Activated CD4-positive, alpha-beta T cell treated with anti-CD3 and anti-CD28 coated beads, Interleukin-10, Interleukin-2, amounts not matched to agents 100 ng/mL and 50 ng/mL, durations not matched to agents 16 hours and 8 hours (primary cell): ENCODE measurements around the gene MTARC1.

Experiments used
- DNase-seq: peaks from one replicate; pipeline ENCODE4 v3.0.0-alpha.2; 2020

MTARC1 gene

DNA sequence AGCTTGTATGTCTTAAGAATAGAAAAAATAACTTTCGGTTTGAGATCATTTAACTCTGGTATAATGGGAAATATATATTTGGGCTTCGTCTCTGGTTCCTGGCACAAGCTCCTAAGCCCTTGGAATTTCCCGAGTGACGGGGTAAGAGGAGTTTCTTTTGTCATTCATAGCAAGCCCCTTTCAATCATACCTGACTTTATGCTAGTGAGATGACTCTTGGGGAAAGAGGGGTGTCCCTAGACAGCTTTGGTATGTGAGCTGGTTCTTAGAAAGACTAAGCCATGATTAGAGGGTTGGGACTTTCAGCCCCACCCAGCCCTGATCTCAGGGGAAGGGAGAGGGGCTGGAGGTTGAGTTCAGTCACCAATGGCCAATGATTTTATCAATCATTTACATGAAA lies 13.9 kb upstream of the MTARC1 start:
- DNase-seq, result no peak

DNA sequence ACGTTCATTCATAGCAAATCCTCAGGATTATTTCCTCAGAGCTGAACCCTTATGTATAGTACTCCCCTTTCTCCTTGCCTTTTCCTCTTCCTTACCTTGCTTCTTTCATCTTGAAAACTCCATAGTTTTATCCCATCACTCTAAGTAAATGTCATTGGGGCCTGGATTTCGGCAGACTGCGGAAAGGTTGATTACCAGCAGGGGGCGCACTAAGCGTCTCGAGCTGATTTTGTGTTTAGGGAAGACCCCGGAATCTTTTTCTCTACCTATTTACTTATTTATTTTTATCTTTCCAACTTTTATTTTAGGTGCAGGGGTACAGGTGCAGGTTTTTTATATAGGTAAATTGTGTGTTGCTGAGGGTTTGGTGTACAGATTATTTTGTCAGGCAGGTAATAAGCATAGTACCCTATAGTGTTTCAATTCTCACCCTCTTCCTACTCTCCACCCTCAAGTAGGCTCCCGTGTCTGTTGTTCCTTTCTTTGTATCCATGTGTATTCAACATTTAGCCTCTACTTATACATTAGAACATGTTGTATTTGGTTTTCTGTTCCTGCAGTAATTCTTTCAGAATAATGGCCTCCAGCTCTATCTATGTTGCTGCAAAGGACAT lies 11.4 kb upstream of the MTARC1 start:
- DNase-seq, result peak; percentile 33

DNA sequence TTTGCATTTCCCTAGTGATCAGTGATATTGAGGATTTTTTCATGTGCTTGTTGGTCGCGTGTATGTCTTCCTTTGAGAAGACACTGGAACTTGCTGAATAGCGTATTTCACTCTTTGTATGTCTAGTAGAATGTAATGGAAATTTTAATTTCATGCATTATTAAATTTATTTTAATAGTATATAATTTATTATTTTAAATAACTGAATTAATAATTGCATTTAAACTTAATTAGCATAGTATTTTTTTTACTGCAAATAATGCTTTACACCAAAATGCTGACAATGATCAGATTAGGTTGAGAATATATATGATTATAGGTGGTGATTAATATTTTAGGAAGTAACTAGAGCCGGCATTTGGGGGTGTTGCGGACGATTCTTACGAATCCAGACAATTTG lies 10.5 kb upstream of the MTARC1 start:
- DNase-seq, result no peak

DNA sequence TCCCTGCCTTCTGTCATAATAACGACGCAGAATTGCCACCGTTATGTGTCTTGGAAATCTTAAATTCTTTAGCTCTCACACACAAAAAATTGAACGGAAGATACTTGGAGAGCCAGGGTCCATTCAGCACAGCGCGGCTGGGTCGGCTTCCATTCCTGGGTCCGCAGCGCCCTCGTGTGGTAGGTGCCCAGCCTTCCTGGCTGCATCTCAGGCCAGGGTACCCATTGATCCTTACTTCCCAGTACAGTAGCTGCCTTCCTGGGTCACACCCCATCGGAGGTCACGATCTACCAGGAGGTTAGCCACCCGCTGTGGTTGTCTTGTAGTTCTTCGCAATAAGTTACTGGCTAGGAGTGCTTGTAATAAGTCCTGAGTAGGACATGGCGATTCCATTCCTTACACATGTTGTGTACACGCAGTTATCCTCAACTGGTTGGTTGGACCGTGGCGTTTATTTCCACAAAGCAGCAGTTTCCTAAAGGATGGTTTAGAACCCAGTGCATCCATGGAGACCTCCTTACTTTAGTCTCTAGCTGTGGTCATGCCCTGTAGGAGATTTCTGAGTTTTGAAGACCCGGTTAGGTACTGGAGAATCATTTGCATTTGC lies 9.9 kb upstream of the MTARC1 start:
- DNase-seq, result peak; percentile 70

DNA sequence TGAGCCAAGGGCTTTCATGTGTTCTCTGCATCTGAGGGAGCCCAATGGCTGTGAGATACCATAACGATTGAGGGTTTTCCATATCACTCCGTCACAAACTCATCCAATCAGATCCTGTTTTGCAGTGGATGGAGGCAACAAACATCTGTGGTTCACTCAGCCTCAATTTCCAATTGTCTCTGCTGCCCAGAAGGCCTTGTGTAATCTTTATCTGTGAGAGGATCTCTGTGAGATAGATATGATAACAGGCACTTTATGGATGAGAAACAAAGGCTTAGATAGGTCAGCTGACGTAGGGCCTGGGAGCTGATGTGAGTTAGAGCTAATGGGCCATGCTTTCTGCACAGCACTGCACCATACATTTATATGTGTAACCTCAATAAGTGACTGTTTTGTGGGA lies 3.3 kb upstream of the MTARC1 start:
- DNase-seq, result no peak

DNA sequence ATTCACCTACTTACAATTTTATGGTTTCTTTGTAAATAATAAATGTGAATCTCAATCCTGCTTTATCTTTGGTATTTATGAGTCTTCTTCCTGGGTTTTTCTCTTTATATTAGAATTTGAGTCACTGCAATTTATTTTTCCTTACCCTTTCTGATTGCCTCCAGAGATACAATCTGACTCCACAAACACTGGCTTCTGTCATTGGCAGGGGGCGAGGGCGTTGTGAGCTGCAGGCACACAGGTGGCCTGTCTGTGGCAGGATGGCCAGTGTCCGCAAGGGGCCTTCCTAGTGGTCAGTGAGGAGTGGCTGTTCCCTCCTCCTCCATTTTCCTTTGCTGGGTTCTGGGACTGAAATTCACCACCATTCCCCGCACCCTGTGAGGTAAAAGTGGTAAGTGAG lies 2.0 kb upstream of the MTARC1 start:
- no peak for DNase-seq

DNA sequence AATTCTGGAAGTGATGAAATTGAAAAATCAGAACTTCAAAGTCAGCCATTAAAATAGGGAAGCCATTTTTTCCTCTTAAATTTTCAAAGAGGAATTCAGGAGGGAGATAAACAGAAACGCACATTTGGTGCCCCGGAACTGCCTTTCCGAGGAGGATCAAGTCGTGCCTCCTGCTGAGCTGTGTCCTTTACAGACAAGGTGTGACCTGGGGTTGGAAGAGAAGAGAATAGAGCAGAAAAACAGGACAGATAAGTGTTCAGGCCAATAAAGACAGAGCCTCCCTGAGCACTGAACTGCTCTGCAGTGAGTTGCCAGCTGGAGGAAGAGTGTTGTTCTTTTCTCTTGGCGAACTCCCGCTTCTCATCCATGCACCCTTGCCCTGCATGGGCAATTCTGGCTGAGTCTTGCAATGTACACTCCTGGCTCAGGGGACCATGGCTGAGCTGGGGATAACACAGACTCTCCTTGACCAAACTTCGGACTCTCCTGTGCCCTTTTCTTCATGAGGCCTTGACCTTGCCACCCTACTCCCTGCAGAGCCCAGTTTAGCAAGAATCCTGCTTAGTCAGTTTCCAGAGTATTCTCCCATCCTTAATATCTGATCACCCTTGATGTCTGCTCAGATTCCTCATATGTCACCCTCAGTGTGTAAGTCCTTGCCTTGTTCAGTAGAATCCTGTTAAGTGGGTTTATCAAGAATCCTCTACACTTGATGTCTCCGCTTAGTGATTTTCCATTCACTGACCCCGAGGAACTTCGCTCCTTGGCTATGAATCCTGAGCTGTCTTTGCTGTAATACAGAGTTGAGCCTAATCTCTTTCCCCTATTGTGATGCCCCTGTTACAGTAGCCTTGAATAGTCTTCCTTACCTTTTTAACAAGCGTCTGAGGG lies 1.3 kb upstream of the MTARC1 start:
- DNase-seq, result no peak

DNA sequence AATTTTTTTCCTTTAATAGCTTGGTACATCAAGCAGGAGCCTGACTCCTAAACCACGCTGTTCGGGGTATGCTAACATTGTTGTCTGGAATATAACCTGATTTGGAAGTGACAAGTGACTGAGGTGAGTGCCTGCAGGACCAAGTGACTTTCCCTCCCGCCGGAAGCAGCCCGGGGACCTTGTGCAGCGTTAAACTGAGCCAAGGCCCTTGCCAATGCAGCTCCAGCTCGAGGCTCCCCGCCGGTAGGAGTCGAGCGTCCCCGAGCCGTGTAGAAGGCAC lies 716 bp upstream of the MTARC1 start:
- no peak for DNase-seq

DNA sequence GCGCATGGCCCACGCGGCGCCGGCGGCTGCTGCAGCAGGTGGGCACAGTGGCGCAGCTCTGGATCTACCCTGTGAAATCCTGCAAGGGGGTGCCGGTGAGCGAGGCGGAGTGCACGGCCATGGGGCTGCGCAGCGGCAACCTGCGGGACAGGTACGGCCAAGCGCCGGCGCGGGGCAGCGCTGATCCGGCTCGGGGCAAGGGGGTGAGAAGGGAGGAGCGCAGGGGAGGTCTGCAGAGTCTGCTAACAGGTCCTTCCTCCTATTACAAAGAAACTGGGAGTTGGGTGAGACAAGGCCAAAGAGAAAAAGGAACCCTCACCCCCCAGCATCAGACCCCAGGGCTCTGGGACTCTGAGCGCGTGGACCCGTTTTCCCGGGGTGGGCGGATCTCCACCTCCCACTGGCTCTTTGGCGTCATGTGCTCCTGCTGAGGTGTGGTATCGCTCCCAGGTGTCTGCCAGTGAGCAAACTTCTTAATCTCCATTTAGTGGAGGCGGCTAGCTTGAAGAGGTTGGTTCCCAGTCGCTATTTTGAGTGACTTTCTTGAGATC lies 431 bp downstream of the MTARC1 start:
- no peak for DNase-seq

DNA sequence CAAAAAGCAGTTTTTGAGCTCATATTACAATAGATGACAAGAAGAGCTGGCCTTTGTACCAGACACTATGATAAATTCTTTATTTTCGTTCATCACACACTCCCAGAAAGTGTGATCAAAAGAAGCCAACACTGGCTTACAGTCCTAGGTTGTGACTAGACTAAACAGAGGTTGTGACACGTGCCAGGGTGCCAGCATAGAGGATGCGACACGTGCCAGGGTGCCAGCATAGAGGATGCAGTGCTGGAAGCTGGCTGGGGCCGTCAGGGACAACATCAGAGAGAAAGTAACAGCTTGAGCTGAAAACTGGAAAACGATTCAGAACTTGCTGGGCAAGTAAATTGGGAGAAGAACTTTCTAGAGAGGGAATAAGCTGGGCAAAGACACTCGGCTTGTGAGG lies 2.2 kb downstream of the MTARC1 start:
- no peak for DNase-seq

DNA sequence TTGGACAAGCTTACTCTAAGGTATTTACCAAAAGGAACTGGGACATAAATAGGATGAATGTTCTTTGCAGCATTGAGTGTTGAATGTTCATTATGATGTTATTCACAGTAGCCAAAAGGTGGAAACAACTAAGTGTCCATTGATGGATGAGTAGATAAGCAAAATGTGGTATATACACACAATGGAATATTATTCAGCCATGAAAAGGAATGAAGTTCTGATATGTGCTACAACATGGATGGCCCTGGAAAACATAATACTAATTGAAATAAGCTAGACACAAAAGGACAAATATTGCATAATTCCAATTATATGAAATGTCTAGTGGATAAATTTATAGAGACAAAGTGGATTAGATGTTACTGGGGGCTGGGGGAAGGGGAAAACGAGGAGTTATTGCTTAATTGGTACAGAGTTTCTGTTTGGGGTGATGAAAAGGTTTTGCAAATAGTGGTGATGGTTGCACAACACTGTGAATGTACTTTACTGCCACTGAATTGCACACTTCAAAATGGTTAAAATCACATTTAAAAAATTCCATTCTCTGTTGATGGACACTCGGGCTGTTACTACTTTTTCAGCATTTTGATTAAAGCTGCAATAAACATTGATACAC lies 2.9 kb downstream of the MTARC1 start:
- no peak for DNase-seq

DNA sequence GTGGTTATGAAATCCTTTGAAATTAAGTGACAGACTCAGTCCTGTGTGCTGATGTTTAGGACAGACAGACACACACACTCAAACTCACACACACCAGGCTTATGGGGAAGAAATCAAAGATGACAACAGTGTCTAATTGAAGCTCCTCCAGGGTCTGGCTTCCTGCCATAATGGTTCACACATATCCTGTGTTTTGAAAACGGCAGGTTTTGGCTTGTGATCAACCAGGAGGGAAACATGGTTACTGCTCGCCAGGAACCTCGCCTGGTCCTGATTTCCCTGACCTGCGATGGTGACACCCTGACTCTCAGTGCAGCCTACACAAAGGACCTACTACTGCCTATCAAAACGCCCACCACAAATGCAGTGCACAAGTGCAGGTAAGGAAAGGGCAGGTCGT lies 4.6 kb downstream of the MTARC1 start:
- no peak for DNase-seq

DNA sequence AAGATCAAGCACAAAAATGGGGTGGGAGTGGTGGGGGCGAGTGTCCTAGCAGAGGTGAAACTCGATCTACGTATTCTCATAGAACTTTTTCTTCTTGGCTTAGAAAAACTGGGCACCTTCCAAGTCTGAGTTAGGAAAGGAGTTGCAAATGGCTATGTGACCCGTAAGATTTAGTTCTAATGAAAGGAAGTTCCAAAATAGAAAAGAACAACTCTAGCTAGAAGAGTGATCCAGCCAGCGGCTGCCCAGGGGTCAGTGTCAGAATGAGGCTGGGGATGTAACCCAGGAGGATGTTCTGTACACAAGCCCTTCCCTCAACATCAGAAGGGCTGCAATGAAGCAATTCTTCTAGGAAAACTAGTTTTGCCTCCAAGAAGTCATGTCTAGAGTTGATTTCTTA lies 5.2 kb downstream of the MTARC1 start:
- no peak for DNase-seq

DNA sequence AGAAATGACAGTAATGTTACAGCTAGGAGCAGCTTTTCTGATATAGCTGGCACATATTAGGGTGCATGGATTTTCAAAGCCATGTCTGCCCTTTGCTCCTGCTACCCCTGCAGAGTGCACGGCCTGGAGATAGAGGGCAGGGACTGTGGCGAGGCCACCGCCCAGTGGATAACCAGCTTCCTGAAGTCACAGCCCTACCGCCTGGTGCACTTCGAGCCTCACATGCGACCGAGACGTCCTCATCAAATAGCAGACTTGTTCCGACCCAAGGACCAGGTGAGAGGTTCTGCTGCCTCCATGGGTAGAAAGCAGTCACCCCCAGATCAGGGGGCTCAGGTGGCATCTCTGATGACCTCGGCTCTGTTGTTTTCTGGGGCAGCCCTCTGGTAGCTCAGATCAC lies 9.8 kb downstream of the MTARC1 start:
- no peak for DNase-seq

DNA sequence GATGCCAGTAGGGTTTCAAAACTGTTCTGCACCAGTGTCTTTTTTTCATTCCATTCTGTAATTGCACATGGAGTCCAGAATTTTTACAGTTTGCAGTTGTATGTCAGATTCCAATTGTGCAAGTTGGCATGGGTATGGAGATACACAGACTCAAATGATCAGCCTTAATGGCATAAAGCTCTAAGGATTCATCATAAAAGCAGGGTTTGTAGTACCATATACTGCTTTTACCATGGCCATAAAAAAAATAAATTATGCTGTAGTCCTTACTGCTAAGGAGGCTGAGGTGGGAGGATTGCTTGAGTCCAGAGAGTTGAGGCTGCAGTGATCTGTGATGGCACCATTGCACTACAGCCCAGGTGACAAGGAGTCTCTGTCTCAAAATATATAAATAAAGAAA lies 10.3 kb downstream of the MTARC1 start:
- DNase-seq, result no peak

DNA sequence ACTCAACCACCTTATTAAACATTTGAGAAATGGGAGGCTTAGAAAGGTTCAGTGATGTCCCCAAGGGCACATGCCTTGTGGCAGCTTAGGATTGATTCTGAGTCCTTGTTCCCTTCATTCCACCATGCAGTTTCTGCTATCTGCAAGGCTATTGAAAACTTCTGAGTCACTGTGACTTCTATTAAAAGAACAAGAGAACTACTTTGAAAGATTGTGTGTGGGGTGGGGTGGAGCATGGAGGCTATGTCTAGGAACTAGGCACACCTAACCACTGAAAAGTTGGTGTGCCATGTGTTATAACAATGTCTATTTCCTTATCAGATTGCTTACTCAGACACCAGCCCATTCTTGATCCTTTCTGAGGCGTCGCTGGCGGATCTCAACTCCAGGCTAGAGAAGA lies 10.8 kb downstream of the MTARC1 start:
- no peak for DNase-seq

DNA sequence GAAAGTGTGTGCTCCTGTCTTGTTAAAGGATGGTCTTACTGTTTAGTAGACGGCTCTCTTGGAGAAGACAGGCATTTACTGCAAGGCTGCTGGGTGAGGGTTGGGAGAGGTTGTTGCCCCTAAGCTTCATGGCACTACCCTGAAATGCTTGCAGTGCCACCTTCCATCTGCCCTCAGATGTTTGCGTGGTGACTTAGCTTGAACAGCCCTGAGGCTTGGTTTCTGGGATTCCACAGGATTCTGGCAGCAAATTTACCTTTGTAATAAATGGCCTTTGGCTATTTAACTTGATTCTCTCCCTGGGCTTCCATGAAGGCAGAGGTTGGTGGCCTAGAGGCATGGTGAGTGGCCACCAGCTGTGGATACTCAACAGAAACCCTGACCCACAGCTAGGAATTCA lies 11.6 kb downstream of the MTARC1 start:
- DNase-seq, result no peak

DNA sequence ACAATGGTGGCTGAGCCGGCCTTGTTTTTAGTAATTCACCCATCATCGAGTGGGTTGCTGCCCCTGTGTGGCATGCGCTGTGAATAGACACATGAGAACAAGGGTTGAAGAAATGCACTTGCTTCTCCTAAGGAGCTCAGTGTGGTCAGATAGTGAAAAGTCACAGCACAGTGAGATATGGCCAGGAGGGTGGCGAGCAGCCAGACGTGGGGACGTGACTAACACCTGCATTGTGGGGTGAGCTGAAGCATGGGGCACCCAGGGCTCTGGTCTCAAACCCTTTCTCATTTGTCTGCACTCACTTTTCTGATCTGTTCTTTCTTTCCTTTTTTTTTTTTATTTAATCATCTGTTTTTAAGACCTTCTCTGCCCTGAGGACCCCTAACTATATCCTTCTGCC lies 13.5 kb downstream of the MTARC1 start:
- DNase-seq, result no peak

DNA sequence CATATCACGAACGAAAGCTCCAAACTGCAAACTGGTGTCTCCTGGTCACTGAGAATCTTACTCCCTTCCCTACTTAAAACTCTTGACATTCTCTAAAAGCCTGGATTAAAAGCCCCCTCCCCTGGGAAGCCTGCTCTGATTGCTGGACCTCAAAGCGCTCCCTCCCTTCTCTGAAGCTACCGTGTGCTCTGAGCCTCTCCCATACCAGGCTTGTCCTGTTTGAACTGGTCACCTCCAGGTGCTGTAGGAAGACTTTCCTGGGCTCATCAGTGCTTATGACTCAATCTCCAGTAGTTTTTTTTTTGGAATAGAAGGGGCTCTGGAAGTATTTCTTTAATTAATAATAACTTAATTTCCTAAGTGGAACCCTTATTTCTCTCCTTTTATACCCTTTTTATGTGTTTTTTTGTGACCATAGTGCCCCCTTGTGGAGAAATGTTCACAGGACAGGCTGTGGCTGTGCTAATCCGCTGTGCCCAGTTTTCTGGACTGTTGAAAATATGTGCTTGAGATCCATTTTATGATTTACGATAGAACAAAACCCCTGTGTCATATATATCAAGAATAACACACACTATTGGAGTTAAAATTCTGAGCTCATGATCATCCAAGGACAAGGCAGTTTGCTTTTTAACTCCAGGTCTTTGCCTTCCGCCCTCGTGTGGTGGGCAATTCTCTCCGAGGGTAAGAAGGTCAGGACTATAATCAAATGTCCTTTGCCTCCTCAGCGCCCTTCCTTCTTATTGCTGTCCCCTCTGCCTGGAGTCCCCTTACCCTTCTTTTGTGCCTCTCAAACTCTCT lies 16.9 kb downstream of the MTARC1 start:
- DNase-seq, result peak; percentile 42

DNA sequence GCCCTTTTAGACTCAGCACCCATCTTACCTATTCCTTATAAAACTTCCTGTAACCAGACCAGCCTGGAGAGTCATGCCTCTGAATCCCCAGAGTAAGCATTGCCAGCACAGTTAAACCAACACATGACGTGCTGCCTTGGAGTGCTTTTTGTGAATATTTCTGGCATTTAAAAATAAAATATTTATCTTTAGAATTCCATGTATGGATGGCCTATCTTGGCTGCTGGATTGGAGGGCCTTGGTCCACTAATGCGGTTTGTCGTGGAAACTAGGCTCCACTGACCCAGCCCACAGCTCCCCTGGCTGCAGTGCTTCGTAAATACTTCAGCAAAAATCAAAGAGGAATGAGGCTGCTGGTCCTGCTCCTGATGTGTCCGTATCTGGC lies 17.5 kb downstream of the MTARC1 start:
- no peak for DNase-seq

DNA sequence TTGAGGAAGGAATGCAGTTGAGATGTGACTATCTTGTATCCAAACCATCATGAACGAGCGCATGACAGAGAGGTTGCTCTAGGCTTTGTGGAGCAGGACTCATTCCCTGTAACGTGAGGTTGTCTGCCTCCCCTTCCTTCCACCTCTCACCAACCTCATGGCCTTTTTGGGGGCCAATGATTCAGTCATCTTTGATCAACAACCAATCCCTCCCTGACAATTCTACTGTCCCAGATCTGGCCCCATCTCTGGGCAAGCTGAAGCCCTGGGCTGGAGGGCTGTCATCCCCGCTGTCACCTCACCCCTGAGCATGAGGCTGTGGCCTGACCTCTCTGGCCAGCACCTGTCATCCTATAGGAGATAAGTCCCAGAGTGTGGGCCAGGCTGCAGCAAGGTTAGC lies 19.7 kb downstream of the MTARC1 start:
- no peak for DNase-seq

DNA sequence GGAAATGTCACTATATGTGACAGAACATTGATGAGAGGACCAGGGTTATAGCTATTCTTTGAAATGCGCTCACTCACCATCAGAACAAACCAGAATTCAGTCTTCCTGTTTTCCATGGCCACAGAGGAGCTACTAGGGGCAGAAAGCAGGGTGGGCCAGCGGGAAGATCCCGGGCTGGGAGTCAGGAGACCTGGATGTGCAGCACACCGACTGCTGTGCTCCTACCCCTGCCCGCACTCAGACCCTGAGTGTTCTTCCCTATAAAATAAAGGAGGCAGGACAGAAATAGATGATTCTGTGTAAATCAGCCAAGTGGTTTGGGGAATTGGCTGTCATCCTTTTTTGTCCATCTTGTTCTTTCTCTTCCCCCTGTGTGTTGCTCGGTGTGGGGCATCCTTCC lies 21.0 kb downstream of the MTARC1 start:
- DNase-seq, result no peak
